Endodermal cell (in vitro differentiated cells): ENCODE results near the gene ZBTB46. TPM values are rescaled to one million over a fixed set of nuclear protein-coding genes. Genes with fewer than 3 reads are reported as not detected.

Source experiments
- DNase-seq: peaks from one replicate; pipeline ENCODE4 v3.0.0-alpha.2; 2017
- H3K27ac ChIP-seq: 2 replicates; pipeline ENCODE4 v1.5.1; 2013; ENCODE audit warnings: mild to moderate bottlenecking, low read depth, low read length, moderate library complexity
- H3K27me3 ChIP-seq: 2 replicates; pipeline ENCODE4 v1.6.1; 2013; ENCODE audit warnings: mild to moderate bottlenecking, low read length, moderate library complexity; ENCODE audit not compliant: insufficient read depth, control insufficient read depth, poor library complexity, severe bottlenecking
- H3K36me3 ChIP-seq: 2 replicates; pipeline ENCODE4 v1.7.0; 2013; ENCODE audit warnings: mild to moderate bottlenecking, low read length, moderate library complexity; ENCODE audit not compliant: control insufficient read depth, insufficient read depth
- H3K4me1 ChIP-seq: one replicate; pipeline ENCODE4 v1.7.0; 2013; ENCODE audit warnings: low read length; ENCODE audit not compliant: control insufficient read depth, insufficient read depth
- H3K4me3 ChIP-seq: 2 replicates; pipeline ENCODE4 v1.5.1; 2013; ENCODE audit warnings: mild to moderate bottlenecking, low read length, moderate library complexity
- H3K9ac ChIP-seq: 2 replicates; pipeline ENCODE4 v1.6.1; 2013; ENCODE audit warnings: mild to moderate bottlenecking, low read length, moderate library complexity; ENCODE audit not compliant: poor library complexity, severe bottlenecking; ENCODE audit errors: extremely low read depth
- H3K9me3 ChIP-seq: 2 replicates; pipeline ENCODE4 v1.6.1; 2013; ENCODE audit warnings: mild to moderate bottlenecking, low read length, moderate library complexity; ENCODE audit not compliant: control insufficient read depth
- H3K27ac Mint-ChIP-seq: 2 replicates; pipeline ENCODE4 v1.8.0; 2020; ENCODE audit warnings: mixed read lengths
- H3K27me3 Mint-ChIP-seq: 2 replicates; pipeline ENCODE4 v1.8.0; 2021; ENCODE audit warnings: mild to moderate bottlenecking, mixed read lengths; ENCODE audit not compliant: insufficient read depth
- H3K36me3 Mint-ChIP-seq: 2 replicates; pipeline ENCODE4 v1.8.0; 2020; ENCODE audit warnings: low read depth, mixed read lengths
- H3K4me1 Mint-ChIP-seq: 2 replicates; pipeline ENCODE4 v1.8.0; 2020; ENCODE audit warnings: mixed read lengths
- H3K4me3 Mint-ChIP-seq: 2 replicates; pipeline ENCODE4 v1.8.0; 2020; ENCODE audit warnings: mild to moderate bottlenecking, moderate library complexity, mixed read lengths
- H3K9me3 Mint-ChIP-seq: 2 replicates; pipeline ENCODE4 v1.8.0; 2020; ENCODE audit warnings: mild to moderate bottlenecking, mixed read lengths
- CTCF ChIP-seq: fragments of 200-600 bp; sonication (generic); conservative IDR thresholded peaks from 2 replicates; pipeline ENCODE4 v1.5.0; 2021; ENCODE audit warnings: antibody characterized with exemption, mild to moderate bottlenecking
- WGBS, 2 experiments: methylation state at CpG; one replicate each; pipeline versions ENCODE4 v1.1.5 to v1.1.7; 2013; ENCODE audit warnings: missing lambda C conversion rate in 2 of 2, mixed read lengths in 1 of 2; ENCODE audit not compliant: insufficient coverage in 1 of 2, insufficient read length in 1 of 2; 5-methylcytosine and 5-hydroxymethylcytosine counted together
- total RNA-seq, 2 donors: library from RNA; stranded (reverse); fragmentation: NEBNext Ultra II Directional in 1 of 2; extraction: Animal tissue kit (Norgen Biotek cat#: 25700) in 1 of 2; gene quantifications; 2 replicates in 1 of 2; 3 replicates in 1 of 2; pipeline ENCODE4 v1.2.1, GENCODE V29; 2021

ZBTB46 gene
- total RNA-seq, 2 donors from 2014 or later, result 24.9 to 25.9 TPM

GRCh38 chr20:63735859-63736718 lies 95.0 kb downstream of the ZBTB46 start, which contains the start of gene LIME1:
LIME1 (plus strand) TSS chr20:63736664; CDS start chr20:63737550, 886 bp downstream.
- 90 to 93% methylated on average over 19 to 31 of the region's 31 CpGs for WGBS, 2 experiments
- H3K27me3 ChIP-seq, result no peaks in the 10 kb centered on the region
- H3K9me3 Mint-ChIP-seq, result no peaks in the 10 kb centered on the region
- no peak within 1 kb of the TSS for H3K27ac ChIP-seq
- DNase-seq, result peak; percentile 48
- H3K36me3 ChIP-seq, result peaks cover 26% of the 10 kb centered on the region
- no peak within 1 kb of the TSS for H3K27ac Mint-ChIP-seq
- H3K27me3 Mint-ChIP-seq, result peaks cover 1% of the 10 kb centered on the region
- H3K9me3 ChIP-seq, result no peaks in the 10 kb centered on the region
- peaks cover 17% of the 10 kb centered on the region for H3K36me3 Mint-ChIP-seq
- no peak for TF ChIP-seq CTCF
- H3K4me3 Mint-ChIP-seq, result no peak within 1 kb of the TSS
- H3K4me1 Mint-ChIP-seq, result no peaks in the 10 kb centered on the region
- no peak within 1 kb of the TSS for H3K9ac ChIP-seq
- no peak within 1 kb of the TSS for H3K4me3 ChIP-seq
- peaks cover under 1% of the 10 kb centered on the region for H3K4me1 ChIP-seq

- Mint-ChIP-seq H3K27me3 (peaks cover 1% of the 10 kb centered on the region), H3K4me3 (no peak overlapping the region), H3K27ac (no peak overlapping the region), H3K9me3 (no peaks in the 10 kb centered on the region), H3K4me1 (no peaks in the 10 kb centered on the region), H3K36me3 (peaks cover 17% of the 10 kb centered on the region)
- DNase-seq, result no peak
- Histone ChIP-seq H3K9me3 (no peaks in the 10 kb centered on the region), H3K4me3 (no peak overlapping the region), H3K4me1 (no peaks in the 10 kb centered on the region), H3K27ac (no peak overlapping the region), H3K36me3 (peaks cover 27% of the 10 kb centered on the region), H3K27me3 (no peaks in the 10 kb centered on the region), H3K9ac (no peak overlapping the region)
- 95% methylated on average over 42 to 48 of the region's 48 CpGs for WGBS, 2 experiments
- TF ChIP-seq CTCF, result no peak
Observed at GRCh38 chr20:63734946-63735858, 95.9 kb downstream of the ZBTB46 start.

- Mint-ChIP-seq H3K4me3 (no peak overlapping the region), H3K36me3 (peaks cover 21% of the 10 kb centered on the region), H3K27ac (peak overlapping the region; percentile 52), H3K4me1 (no peaks in the 10 kb centered on the region), H3K27me3 (peaks cover 1% of the 10 kb centered on the region), H3K9me3 (no peaks in the 10 kb centered on the region)
- peak; percentile 45 for DNase-seq
- H3K27ac ChIP-seq, result no peak overlapping the region
- no peaks in the 10 kb centered on the region for H3K27me3 ChIP-seq
- peaks cover 35% of the 10 kb centered on the region for H3K36me3 ChIP-seq
- WGBS, 2 experiments, result 93 to 94% methylated on average over 20 to 25 of the region's 25 CpGs
- H3K4me3 ChIP-seq, result no peak overlapping the region
- TF ChIP-seq CTCF, result no peak
- no peaks in the 10 kb centered on the region for H3K9me3 ChIP-seq
- H3K4me1 ChIP-seq, result no peaks in the 10 kb centered on the region
- no peak overlapping the region for H3K9ac ChIP-seq
Observed at GRCh38 chr20:63734111-63734945, 96.7 kb downstream of the ZBTB46 start.
